ENCODE measurements around the gene CACNA2D2. TPM values are rescaled to one million over a fixed set of nuclear protein-coding genes. Genes with fewer than 3 reads are reported as not detected.

The CACNA2D2 gene
- total RNA-seq, 1 experiment from 2014 or later = 27.7 TPM

DNA sequence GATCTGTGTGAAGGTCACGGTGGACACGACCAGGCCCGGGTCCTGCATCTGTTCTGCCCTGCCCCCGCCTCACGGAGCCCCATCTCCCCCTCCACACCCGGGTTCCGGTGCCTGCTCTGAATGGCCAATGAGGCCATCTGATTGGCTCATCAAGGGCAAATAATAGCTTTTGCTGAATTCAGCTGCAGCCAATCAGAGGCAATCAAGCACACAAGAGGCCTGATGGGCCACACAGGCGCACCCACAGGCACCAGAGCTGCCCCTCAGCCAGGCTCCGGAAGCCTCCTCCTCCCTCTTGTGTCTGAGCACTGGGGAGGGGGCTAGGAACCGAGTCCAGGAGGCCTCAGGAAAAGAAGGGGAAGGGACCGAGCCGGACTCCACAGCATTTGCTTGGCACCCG lies 49.5 kb downstream of the CACNA2D2 start:
- no peak overlapping the region for H3K56ac ChIP-seq (ENCODE audit: insufficient read length, low read depth, low read length)
- Mint-ChIP-seq H3K9me3 (no peaks in the 10 kb centered on the region), H3K27me3 (ENCODE audit: low read depth) (no peaks in the 10 kb centered on the region), H3K4me3 (no peak overlapping the region), H3K27ac (peak overlapping the region in 1 of 3 experiments; percentile 32; a peak in 1 of 7 replicates), H3K36me3 (ENCODE audit: insufficient read depth in 1 of 3, low read depth in 3 of 3) (no peaks in the 10 kb centered on the region), H3K4me1 (peaks cover 33 to 56% of the 10 kb centered on the region in 2 experiments)
- no peak overlapping the region for H2AFZ ChIP-seq (ENCODE audit: low read length)
- H3K4ac ChIP-seq (ENCODE audit: low read depth, low read length) = no peak overlapping the region
- H2BK12ac ChIP-seq (ENCODE audit: insufficient read length, low read depth, low read length) = no peak overlapping the region
- WGBS (ENCODE audit: extremely low coverage, insufficient read length, low lambda C conversion rate) = no CpG with 5 or more reads among the region's 13 CpGs
- no peak overlapping the region for H2BK120ac ChIP-seq (ENCODE audit: low read depth, low read length, poor library complexity, severe bottlenecking)
- no peak overlapping the region for H2BK5ac ChIP-seq (ENCODE audit: insufficient read length, low read length)
- no peak overlapping the region for H3K23ac ChIP-seq (ENCODE audit: insufficient read length, low read depth, low read length)
- no peaks in the 10 kb centered on the region for H3K79me1 ChIP-seq (ENCODE audit: insufficient read depth, low read depth, low read length, poor library complexity, severe bottlenecking)
- no peak overlapping the region for H2AK5ac ChIP-seq (ENCODE audit: insufficient read length, low read length)
- H2BK20ac ChIP-seq (ENCODE audit: low read depth, low read length, poor library complexity, severe bottlenecking) = no peak overlapping the region
- H4K8ac ChIP-seq (replicated peaks; ENCODE audit: insufficient read length, low read depth, low read length) = no peak overlapping the region
- peak; percentile 57 for DNase-seq
- no peak overlapping the region for H3T11ph ChIP-seq (ENCODE audit: low read length)
- H4K91ac ChIP-seq (ENCODE audit: insufficient read length, low read depth, low read length) = no peak overlapping the region
- H3K18ac ChIP-seq (ENCODE audit: insufficient read length, low read depth, low read length) = no peak overlapping the region
- no peak overlapping the region for H3K14ac ChIP-seq (ENCODE audit: insufficient read depth, low read length)
- no peaks in the 10 kb centered on the region for H3K79me2 ChIP-seq (ENCODE audit: insufficient read depth, low read length)
- TF ChIP-seq, protein P1, sequence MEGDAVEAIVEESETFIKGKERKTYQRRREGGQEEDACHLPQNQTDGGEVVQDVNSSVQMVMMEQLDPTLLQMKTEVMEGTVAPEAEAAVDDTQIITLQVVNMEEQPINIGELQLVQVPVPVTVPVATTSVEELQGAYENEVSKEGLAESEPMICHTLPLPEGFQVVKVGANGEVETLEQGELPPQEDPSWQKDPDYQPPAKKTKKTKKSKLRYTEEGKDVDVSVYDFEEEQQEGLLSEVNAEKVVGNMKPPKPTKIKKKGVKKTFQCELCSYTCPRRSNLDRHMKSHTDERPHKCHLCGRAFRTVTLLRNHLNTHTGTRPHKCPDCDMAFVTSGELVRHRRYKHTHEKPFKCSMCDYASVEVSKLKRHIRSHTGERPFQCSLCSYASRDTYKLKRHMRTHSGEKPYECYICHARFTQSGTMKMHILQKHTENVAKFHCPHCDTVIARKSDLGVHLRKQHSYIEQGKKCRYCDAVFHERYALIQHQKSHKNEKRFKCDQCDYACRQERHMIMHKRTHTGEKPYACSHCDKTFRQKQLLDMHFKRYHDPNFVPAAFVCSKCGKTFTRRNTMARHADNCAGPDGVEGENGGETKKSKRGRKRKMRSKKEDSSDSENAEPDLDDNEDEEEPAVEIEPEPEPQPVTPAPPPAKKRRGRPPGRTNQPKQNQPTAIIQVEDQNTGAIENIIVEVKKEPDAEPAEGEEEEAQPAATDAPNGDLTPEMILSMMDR (conservative IDR thresholded peaks at IDR 0.05) = no peak
- no peak overlapping the region for H2BK15ac ChIP-seq (ENCODE audit: low read depth, low read length)
- no peak overlapping the region for H4K5ac ChIP-seq (ENCODE audit: insufficient read length, low read depth, low read length)
- no peak overlapping the region for H3K27ac ChIP-seq (ENCODE audit: insufficient read length, low read depth, low read length)
- H3K23me2 ChIP-seq (ENCODE audit: insufficient read length, low read depth, low read length, poor library complexity, severe bottlenecking) = no peaks in the 10 kb centered on the region
- H3K4me1 ChIP-seq (ENCODE audit: insufficient read depth, low read length) = peaks cover 6% of the 10 kb centered on the region; the same call in 1 of the 2 replicates
- no peak overlapping the region for H3K9ac ChIP-seq (ENCODE audit: extremely low read depth, insufficient read length, low read length)
- no peak overlapping the region for H3K4me2 ChIP-seq (ENCODE audit: insufficient read depth, insufficient read length, low read length)
- no peaks in the 10 kb centered on the region for H3K9me3 ChIP-seq (ENCODE audit: control insufficient read depth, low read depth, low read length)
- H4K20me1 ChIP-seq (ENCODE audit: control insufficient read depth, insufficient read depth, insufficient read length) = no peaks in the 10 kb centered on the region
- no peaks in the 10 kb centered on the region for H3K27me3 ChIP-seq (ENCODE audit: insufficient read depth, low read length)
